GM23338 (cell line): ENCODE measurements around the gene SKOR1. TPM values are rescaled to one million over a fixed set of nuclear protein-coding genes. Genes with fewer than 3 reads are reported as not detected.
A peak's percentile ranks its signal among the peaks of the same experiment; 100 is the strongest.

ENCODE experiments used
- ATAC-seq: fragments of 200-7000 bp; cut with Tn5 transposase; 3 replicates; pipeline ENCODE4 v1.9.1; 2020
- DNase-seq: peaks from one replicate; pipeline ENCODE4 v3.0.0-alpha.2; 2015; ENCODE audit warnings: low spot score
- H2AFZ ChIP-seq: fragments of 200-600 bp; sonication (generic); 2 replicates; pipeline ENCODE4 v1.8.0; 2016; ENCODE audit warnings: antibody characterized with exemption, mild to moderate bottlenecking, moderate library complexity
- H3F3A ChIP-seq: fragments of 200-600 bp; sonication (generic); replicated peaks from 2 replicates; pipeline ENCODE4 v1.8.0; 2017; ENCODE audit warnings: antibody characterized with exemption, mixed run types, low read depth
- H3K27ac ChIP-seq: fragments of 200-600 bp; sonication (generic); 2 replicates; pipeline ENCODE4 v1.6.1; 2016; ENCODE audit warnings: low read depth
- H3K27me3 ChIP-seq: fragments of 200-600 bp; sonication (generic); 2 replicates; pipeline ENCODE4 v1.8.0; 2016; ENCODE audit warnings: mild to moderate bottlenecking, mixed run types, moderate library complexity; ENCODE audit not compliant: insufficient read depth
- H3K36me3 ChIP-seq: fragments of 200-600 bp; sonication (generic); 2 replicates; pipeline ENCODE4 v1.8.0; 2016; ENCODE audit warnings: mild to moderate bottlenecking; ENCODE audit not compliant: insufficient read depth
- H3K4me1 ChIP-seq: fragments of 200-600 bp; sonication (generic); 2 replicates; pipeline ENCODE4 v1.8.0; 2016; ENCODE audit warnings: mild to moderate bottlenecking, moderate library complexity; ENCODE audit not compliant: insufficient read depth
- H3K4me2 ChIP-seq: fragments of 200-600 bp; sonication (generic); 2 replicates; pipeline ENCODE4 v1.7.1; 2017; ENCODE audit warnings: mixed run types
- H3K4me3 ChIP-seq: fragments of 200-600 bp; sonication (generic); 2 replicates; pipeline ENCODE4 v1.6.1; 2016; ENCODE audit warnings: mixed run types
- H3K79me2 ChIP-seq: fragments of 200-600 bp; sonication (generic); replicated peaks from 2 replicates; pipeline ENCODE4 v1.8.0; 2017; ENCODE audit warnings: mild to moderate bottlenecking; ENCODE audit not compliant: insufficient read depth
- H3K9me2 ChIP-seq: fragments of 200-600 bp; sonication (generic); 2 replicates; pipeline ENCODE4 v1.8.0; 2017; ENCODE audit not compliant: insufficient read depth
- H4K20me1 ChIP-seq: fragments of 200-600 bp; sonication (generic); replicated peaks from 2 replicates; pipeline ENCODE4 v1.8.0; 2017; ENCODE audit warnings: mild to moderate bottlenecking; ENCODE audit not compliant: insufficient read depth
- H3K27ac Mint-ChIP-seq: 2 replicates; pipeline ENCODE4 v1.8.0; 2020; ENCODE audit warnings: inconsistent platforms, mild to moderate bottlenecking, moderate library complexity, mixed read lengths
- H3K27me3 Mint-ChIP-seq: 3 replicates; pipeline ENCODE4 v1.8.0; 2022; ENCODE audit warnings: low read depth, mild to moderate bottlenecking, moderate library complexity, mixed read lengths, inconsistent platforms; ENCODE audit not compliant: insufficient read depth, poor library complexity
- H3K36me3 Mint-ChIP-seq: 3 replicates; pipeline ENCODE4 v1.8.0; 2021; ENCODE audit warnings: low read depth, mild to moderate bottlenecking, inconsistent platforms, moderate library complexity, mixed read lengths
- H3K4me1 Mint-ChIP-seq: 3 replicates; pipeline ENCODE4 v1.8.0; 2020; ENCODE audit warnings: mild to moderate bottlenecking, inconsistent platforms, mixed read lengths
- H3K4me3 Mint-ChIP-seq: 3 replicates; pipeline ENCODE4 v1.8.0; 2021; ENCODE audit warnings: moderate library complexity, mild to moderate bottlenecking, inconsistent platforms, mixed read lengths
- H3K9me3 Mint-ChIP-seq: 3 replicates; pipeline ENCODE4 v1.8.0; 2020; ENCODE audit warnings: moderate library complexity, mild to moderate bottlenecking, inconsistent platforms, mixed read lengths
- CREB1 ChIP-seq: fragments of 250-450 bp; sonication (Bioruptor Pico); IDR thresholded peaks from 2 replicates; pipeline ENCODE4 v1.5.0; 2020; ENCODE audit warnings: low read depth, mild to moderate bottlenecking, moderate library complexity
- CTCF ChIP-seq, 2 experiments: fragments of 200-600 bp in 1 of 2; sonication (generic) in 1 of 2; conservative IDR thresholded peaks; 2 replicates each; pipeline versions ENCODE4 v1.5.1 to v1.6.1; 2016 to 2017; ENCODE audit warnings: antibody characterized with exemption in 2 of 2, low read depth in 2 of 2, mild to moderate bottlenecking in 2 of 2, moderate library complexity in 1 of 2
- ETS1 ChIP-seq: IDR thresholded peaks from 2 replicates; pipeline ENCODE4 v1.6.1; 2016; ENCODE audit warnings: antibody characterized with exemption
- EZH2 ChIP-seq: fragments of 200-600 bp; sonication (generic); IDR thresholded peaks from one replicate; pipeline ENCODE4 v1.8.0; 2017; ENCODE audit warnings: antibody characterized with exemption, mild to moderate bottlenecking, low read depth; ENCODE audit not compliant: unreplicated experiment
- EZH2phosphoT487 ChIP-seq: fragments of 200-600 bp; sonication (generic); IDR thresholded peaks from one replicate; pipeline ENCODE4 v1.8.1; 2018; ENCODE audit warnings: antibody characterized with exemption; ENCODE audit not compliant: unreplicated experiment
- JUNB ChIP-seq: IDR thresholded peaks from one replicate; pipeline ENCODE4 v1.6.1; 2016; ENCODE audit warnings: antibody characterized with exemption; ENCODE audit not compliant: unreplicated experiment
- NANOG ChIP-seq: IDR thresholded peaks from 2 replicates; pipeline ENCODE4 v1.6.1; 2016; ENCODE audit warnings: antibody characterized with exemption, borderline replicate concordance
- POLR2AphosphoS5 ChIP-seq: IDR thresholded peaks from 2 replicates; pipeline ENCODE4 v1.6.1; 2016; ENCODE audit warnings: antibody characterized with exemption, low read depth
- REST ChIP-seq: IDR thresholded peaks from one replicate; pipeline ENCODE4 v1.6.1; 2018; ENCODE audit warnings: antibody characterized with exemption; ENCODE audit not compliant: unreplicated experiment
- STAT1 ChIP-seq: IDR thresholded peaks from one replicate; pipeline ENCODE4 v1.6.1; 2016; ENCODE audit warnings: antibody characterized with exemption; ENCODE audit not compliant: unreplicated experiment
- polyA plus RNA-seq: library from polyadenylated mRNA; unstranded; fragments of >200 nt; fragmentation: Nextera tagmentation; extraction: Ambion mirVana; gene quantifications from 2 replicates; pipeline ENCODE4 v1.2.1, GENCODE V29; 2016
- total RNA-seq: library from RNA; depleted of rRNA; stranded (reverse); fragments of >200 nt; shearing (Covaris generic); gene quantifications from 2 replicates; pipeline ENCODE4 v1.2.3, GENCODE V29; 2014

Gene SKOR1
- total and polyA plus RNA-seq, 2 experiments from 2014 or later: 0.17 TPM; not detected in 1

- Histone ChIP-seq H3K27me3 (peaks cover 2% of the 10 kb centered on the region; the same call in 1 of the 2 replicates), H3K27ac (no peak overlapping the region), H2AFZ (peak overlapping the region; percentile 99), H3K36me3 (no peaks in the 10 kb centered on the region), H3K9me2 (0 out of 2 replicates have a peak, but pooled peaks cover 6% of the 10 kb centered on the region), H3K4me3 (peak overlapping the region; percentile 59), H3K79me2 (no peaks in the 10 kb centered on the region), H3F3A (0 out of 2 replicates have a peak, but pooled peaks cover 4% of the 10 kb centered on the region), H4K20me1 (no peaks in the 10 kb centered on the region), H3K4me2 (peak overlapping the region; percentile 82), H3K4me1 (peaks cover 13% of the 10 kb centered on the region; the same call in 1 of the 2 replicates)
- peaks cover 13% of the 10 kb centered on the region; the same call in 2 of the 3 replicates for H3K4me1 Mint-ChIP-seq
- H3K27ac Mint-ChIP-seq: no peak overlapping the region
- TF ChIP-seq CTCF (conservative IDR thresholded peaks at IDR 0.05; ENCODE audit: low read depth in 2 of 2): peak; percentile 76 to 83
- no peak for TF ChIP-seq STAT1
- H3K36me3 Mint-ChIP-seq: no peaks in the 10 kb centered on the region
- ATAC-seq (peak; percentile 97), DNase-seq (peak; percentile 90)
- H3K9me3 Mint-ChIP-seq: peaks cover under 1% of the 10 kb centered on the region; the same call in 1 of the 3 replicates
- peak overlapping the region; percentile 68; the same call in 2 of the 3 replicates for H3K4me3 Mint-ChIP-seq
- H3K27me3 Mint-ChIP-seq: peaks cover 11% of the 10 kb centered on the region
These were observed 38.2 kb downstream of the SKOR1 start for GRCh38 chr15:67863442-67863987.

- TF ChIP-seq STAT1 (no peak), ETS1 (no peak)
- no peak for ATAC-seq
- Histone ChIP-seq H3K9me2 (0 out of 2 replicates have a peak, but pooled peaks cover 6% of the 10 kb centered on the region), H3F3A (0 out of 2 replicates have a peak, but pooled peaks cover 4% of the 10 kb centered on the region), H3K36me3 (no peaks in the 10 kb centered on the region; the same call in 1 of the 2 replicates), H3K4me1 (peaks cover 13% of the 10 kb centered on the region; the same call in 1 of the 2 replicates), H3K4me3 (no peak overlapping the region), H4K20me1 (no peaks in the 10 kb centered on the region), H3K4me2 (peak overlapping the region; percentile 16; the same call in 1 of the 2 replicates), H3K79me2 (no peaks in the 10 kb centered on the region), H2AFZ (no peak overlapping the region), H3K27ac (no peak overlapping the region), H3K27me3 (peaks cover 2% of the 10 kb centered on the region; the same call in 1 of the 2 replicates)
- Mint-ChIP-seq H3K4me1 (peaks cover 13% of the 10 kb centered on the region; the same call in 2 of the 3 replicates), H3K27ac (no peak overlapping the region), H3K4me3 (no peak overlapping the region), H3K9me3 (peaks cover 19% of the 10 kb centered on the region), H3K36me3 (peaks cover 9% of the 10 kb centered on the region; the same call in 2 of the 3 replicates), H3K27me3 (peaks cover 13% of the 10 kb centered on the region)
- no peak for DNase-seq
These were observed 40.0 kb downstream of the SKOR1 start for GRCh38 chr15:67865331-67865730.

- Histone ChIP-seq H3K9me2 (0 out of 2 replicates have a peak, but pooled peaks cover 6% of the 10 kb centered on the region), H2AFZ (peak overlapping the region; percentile 9; the same call in 1 of the 2 replicates), H3K27ac (no peak overlapping the region), H4K20me1 (no peaks in the 10 kb centered on the region), H3K79me2 (no peaks in the 10 kb centered on the region), H3K4me2 (peak overlapping the region; percentile 16), H3K36me3 (no peaks in the 10 kb centered on the region; the same call in 1 of the 2 replicates), H3K4me1 (peaks cover 13% of the 10 kb centered on the region; the same call in 1 of the 2 replicates), H3K27me3 (peaks cover 2% of the 10 kb centered on the region; the same call in 1 of the 2 replicates), H3F3A (0 out of 2 replicates have a peak, but pooled peaks cover 4% of the 10 kb centered on the region), H3K4me3 (no peak overlapping the region)
- peaks cover 20% of the 10 kb centered on the region for H3K9me3 Mint-ChIP-seq
- DNase-seq (no peak), ATAC-seq (no peak)
- H3K27ac Mint-ChIP-seq: no peak overlapping the region
- H3K4me3 Mint-ChIP-seq: no peak overlapping the region
- peaks cover 9% of the 10 kb centered on the region; the same call in 2 of the 3 replicates for H3K36me3 Mint-ChIP-seq
- H3K27me3 Mint-ChIP-seq: peaks cover 13% of the 10 kb centered on the region
- H3K4me1 Mint-ChIP-seq: peaks cover 13% of the 10 kb centered on the region; the same call in 2 of the 3 replicates
- TF ChIP-seq CREB1 (CRISPR knock-in tag): no peak
- TF ChIP-seq POLR2AphosphoS5: no peak
- TF ChIP-seq REST: no peak
- no peak for TF ChIP-seq EZH2phosphoT487
- no peak for TF ChIP-seq ETS1
- TF ChIP-seq STAT1: no peak
- no peak for TF ChIP-seq JUNB
- TF ChIP-seq NANOG: no peak
- TF ChIP-seq EZH2: no peak
These were observed 40.5 kb downstream of the SKOR1 start for GRCh38 chr15:67865766-67866165.
